Endothelial cell of umbilical vein (primary cell): ENCODE data around the gene PAX5. TPM values are rescaled to one million over a fixed set of nuclear protein-coding genes. Genes with fewer than 3 reads are reported as not detected.

Experiments used
- BruUV-seq: library from RNA; stranded (reverse); fragments of 400-500 nt; replicated peaks from 2 replicates; lab custom pipeline; 2021; lab: Mats Ljungman, UMichigan
- CTCF ChIA-PET: fragments of 300-600, 350-600 bp; sonication (Branson Sonifier 250); formaldehyde crosslinking; loops from one replicate; lab custom pipeline; 2021; ENCODE audit warnings: antibody characterized with exemption, inconsistent platforms; lab: Charles Lee
- POLR2A ChIA-PET: fragments of 300-600, 350-600 bp; sonication (Branson Sonifier 250); formaldehyde crosslinking; loops from one replicate; lab custom pipeline; 2021; ENCODE audit warnings: antibody characterized with exemption, inconsistent platforms; lab: Charles Lee
- DNase-seq: peaks from one replicate; pipeline ENCODE4 v3.0.0-alpha.2; 2011; ENCODE audit warnings: low read depth, low spot score
- FAIRE-seq: peaks from 2 replicates; lab custom pipeline; 2011; peaks lifted over from hg19 to GRCh38; lab: Jason Lieb, UNC
- H2AFZ ChIP-seq: 2 replicates; pipeline ENCODE4 v1.6.0; 2012; ENCODE audit warnings: low read depth, low read length, control low read depth, inconsistent platforms
- H3K27ac ChIP-seq: 2 replicates; pipeline ENCODE4 v1.5.1; 2011; ENCODE audit warnings: low read depth, mild to moderate bottlenecking, control low read depth, low read length, moderate library complexity; ENCODE audit not compliant: insufficient read depth
- H3K27me3 ChIP-seq, 2 experiments: 2 replicates each; pipeline versions ENCODE4 v1.6.0 to v1.6.1; 2011; ENCODE audit warnings: low read length in 2 of 2, mixed read lengths in 1 of 2; ENCODE audit not compliant: control insufficient read depth in 2 of 2, insufficient read depth in 2 of 2
- H3K36me3 ChIP-seq, 2 experiments: 2 replicates in 1 of 2; 3 replicates in 1 of 2; pipeline ENCODE4 v1.5.1; 2011; ENCODE audit warnings: low read length in 2 of 2, mild to moderate bottlenecking in 1 of 2, moderate library complexity in 1 of 2; ENCODE audit not compliant: control insufficient read depth in 2 of 2, insufficient read depth in 2 of 2; ENCODE audit errors: extremely low read depth in 1 of 2
- H3K4me1 ChIP-seq: 3 replicates; pipeline ENCODE4 v1.5.1; 2011; ENCODE audit warnings: mild to moderate bottlenecking, low read length; ENCODE audit not compliant: control insufficient read depth, insufficient read depth; ENCODE audit errors: extremely low read depth
- H3K4me2 ChIP-seq: 2 replicates; pipeline ENCODE4 v1.6.1; 2011; ENCODE audit warnings: low read length, control low read depth, mixed read lengths; ENCODE audit not compliant: insufficient read depth
- H3K4me3 ChIP-seq, 3 experiments: fragments of 200-600 bp in 1 of 3; sonication (generic), shearing (Covaris generic) in 1 of 3; replicated peaks in 1 of 3; 2 replicates each; pipeline ENCODE4 v1.5.1; 2011 to 2016; ENCODE audit warnings: control low read depth in 3 of 3, low read length in 3 of 3, mild to moderate bottlenecking in 2 of 3, inconsistent platforms in 1 of 3, low read depth in 1 of 3, moderate library complexity in 1 of 3; ENCODE audit not compliant: insufficient read depth in 1 of 3
- H3K79me2 ChIP-seq: 2 replicates; pipeline ENCODE4 v1.6.0; 2012; ENCODE audit warnings: low read length, inconsistent platforms; ENCODE audit not compliant: control insufficient read depth, insufficient read depth
- H3K9ac ChIP-seq: replicated peaks from 2 replicates; pipeline ENCODE3; 2011; ENCODE audit warnings: low read length, control low read depth; ENCODE audit not compliant: insufficient read depth; ENCODE audit errors: extremely low read depth
- H3K9me1 ChIP-seq: replicated peaks from 3 replicates; pipeline ENCODE4 v1.6.0; 2011; ENCODE audit warnings: mild to moderate bottlenecking, low read length; ENCODE audit not compliant: control insufficient read depth, insufficient read depth; ENCODE audit errors: extremely low read depth
- H3K9me3 ChIP-seq: replicated peaks from 2 replicates; pipeline ENCODE4 v1.5.1; 2012; ENCODE audit warnings: low read length, inconsistent platforms; ENCODE audit not compliant: control insufficient read depth, insufficient read depth
- H4K20me1 ChIP-seq: replicated peaks from 2 replicates; pipeline ENCODE3; 2011; ENCODE audit warnings: mild to moderate bottlenecking, low read length; ENCODE audit not compliant: control insufficient read depth, insufficient read depth; ENCODE audit errors: extremely low read depth
- CTCF ChIP-seq, 2 donors: IDR thresholded peaks; 1 replicate in 1 of 2; 2 replicates in 1 of 2; pipeline ENCODE4 v1.5.1; 2011; ENCODE audit warnings: low read length in 2 of 2, mild to moderate bottlenecking in 2 of 2, moderate library complexity in 2 of 2, control low read depth in 1 of 2, inconsistent platforms in 1 of 2, low read depth in 1 of 2; ENCODE audit not compliant: insufficient read depth in 1 of 2; ENCODE audit errors: extremely low read depth in 1 of 2
- EZH2 ChIP-seq: IDR thresholded peaks from 2 replicates; pipeline ENCODE4 v1.6.1; 2012; ENCODE audit warnings: borderline replicate concordance, low read depth, mild to moderate bottlenecking, moderate library complexity, low read length, inconsistent platforms; ENCODE audit not compliant: severe bottlenecking
- FOS ChIP-seq: IDR thresholded peaks from 2 replicates; pipeline ENCODE4 v1.6.1; 2011; ENCODE audit warnings: mild to moderate bottlenecking, low read length, moderate library complexity, borderline replicate concordance; ENCODE audit not compliant: insufficient read depth
- GATA2 ChIP-seq: IDR thresholded peaks from 2 replicates; pipeline ENCODE4 v1.7.0; 2011; ENCODE audit warnings: low read depth, mild to moderate bottlenecking, moderate library complexity, mixed read lengths, low read length; ENCODE audit not compliant: insufficient read length, insufficient read depth
- JUN ChIP-seq: IDR thresholded peaks from 2 replicates; pipeline ENCODE4 v1.6.1; 2011; ENCODE audit warnings: borderline replicate concordance, low read depth; ENCODE audit not compliant: insufficient read length, insufficient read depth
- MAX ChIP-seq: IDR thresholded peaks from 2 replicates; pipeline ENCODE4 v1.6.1; 2011; ENCODE audit not compliant: insufficient read depth, insufficient read length
- MYC ChIP-seq: IDR thresholded peaks from one replicate; pipeline ENCODE4 v1.6.1; 2011; ENCODE audit warnings: mild to moderate bottlenecking, low read depth, low read length
- POLR2A ChIP-seq: IDR thresholded peaks from 2 replicates; pipeline ENCODE4 v1.6.1; 2012; ENCODE audit warnings: low read depth, mild to moderate bottlenecking, control low read depth, low read length
- POLR2AphosphoS5 ChIP-seq: IDR thresholded peaks from 2 replicates; pipeline ENCODE4 v1.6.1; 2012; ENCODE audit warnings: low read depth, mild to moderate bottlenecking, control low read depth, low read length, moderate library complexity; ENCODE audit not compliant: insufficient read depth
- dilution Hi-C: fragments of 300-500 bp; cut with MboI; formaldehyde crosslinking; loops from one replicate; pipeline ENCODE4 v1.15.0; 2019; ENCODE audit warnings: low sequenced_read_pairs; ENCODE audit not compliant: extremely low pct_ligation_motif_present
- intact Hi-C: fragments of 100-400 bp; cut with micrococcal nuclease; formaldehyde crosslinking; loops from one replicate; pipeline ENCODE4 v1.10.0; 2022
- polyA plus RNA-seq, 4 experiments: library from polyadenylated mRNA; depleted of rRNA in 3 of 4; stranded (reverse) in 3 of 4; unstranded in 1 of 4; fragments of >200 nt; gene quantifications; 2 replicates each; pipeline versions ENCODE4 v1.2.1 to v1.2.3, GENCODE V29; 2011 to 2012; ENCODE audit warnings: missing spikeins in 1 of 4
- total RNA-seq: library from RNA; stranded (reverse); gene quantifications from 2 replicates; pipeline ENCODE4 v1.2.3, GENCODE V29; 2021

PAX5 gene
- total and polyA plus RNA-seq, 2 donors (not counting 3 experiments of a cell fraction or from before 2014, with no cell fraction given), result not detected

GRCh38 chr9:36832164-36832795 lies 201.8 kb downstream of the PAX5 start:
- POLR2A ChIA-PET, result no interaction called here
- CTCF ChIA-PET, result no interaction called here
- Histone ChIP-seq H3K9ac (no peak overlapping the region), H3K27ac (no peak overlapping the region), H3K36me3 (no peaks in the 10 kb centered on the region), H3K9me1 (no peaks in the 10 kb centered on the region), H3K79me2 (no peaks in the 10 kb centered on the region), H3K9me3 (no peaks in the 10 kb centered on the region), H4K20me1 (no peaks in the 10 kb centered on the region), H2AFZ (no peak overlapping the region), H3K4me2 (no peak overlapping the region), H3K4me3 (no peak overlapping the region), H3K27me3 (peaks cover 2 to 16% of the 10 kb centered on the region in 2 experiments), H3K4me1 (no peaks in the 10 kb centered on the region)
- BruUV-seq, result no TSS peak
- intact Hi-C loops (no loop called here), dilution Hi-C loops (no loop called here)
- DNase-seq, result no peak
- FAIRE-seq, result no peak
- TF ChIP-seq POLR2AphosphoS5 (no peak), CTCF (IDR thresholded peaks at IDR 0.05; ENCODE audit: extremely low read depth in 1 of 2, insufficient read depth in 1 of 2, low read depth in 1 of 2, low read length in 2 of 2) (no peak), MAX (no peak), GATA2 (no peak), JUN (no peak), EZH2 (no peak), FOS (no peak), MYC (no peak), POLR2A (no peak)
